K562 (cell line): Measurements from ENCODE around the gene MXD3. TPM values are rescaled to one million over a fixed set of nuclear protein-coding genes. Genes with fewer than 3 reads are reported as not detected.

Source experiments
- AFF1 ChIP-seq, 2 experiments: fragments of 450-650 bp; IDR thresholded peaks; 2 replicates each; pipeline ENCODE4 v1.6.1; 2018; ENCODE audit warnings: mild to moderate bottlenecking in 2 of 2, low read depth in 1 of 2; ENCODE audit not compliant: partially characterized antibody in 2 of 2
- ARHGAP35 ChIP-seq: fragments of 450-650 bp; IDR thresholded peaks from 2 replicates; pipeline ENCODE4 v1.6.1; 2018; ENCODE audit not compliant: partially characterized antibody
- BDP1 ChIP-seq: IDR thresholded peaks from 3 replicates; pipeline ENCODE4 v1.6.1; 2011; ENCODE audit not compliant: insufficient read length, insufficient read depth
- HNRNPK ChIP-seq: fragments of 200-400 bp; formaldehyde crosslinking; IDR thresholded peaks from one replicate; pipeline ENCODE4 v1.6.1; 2018; ENCODE audit warnings: mild to moderate bottlenecking, low read depth, low read length; ENCODE audit not compliant: poor library complexity, severe bottlenecking
- NFXL1 ChIP-seq: fragments of 450-650 bp; formaldehyde crosslinking; IDR thresholded peaks from 2 replicates; pipeline ENCODE4 v1.4.0; 2021; ENCODE audit warnings: mild to moderate bottlenecking
- NR2C2 ChIP-seq, 2 experiments: fragments of 200-800 bp in 1 of 2; sonication (Bioruptor generic) in 1 of 2; sonication (generic) in 1 of 2; formaldehyde crosslinking in 1 of 2; IDR thresholded peaks; 2 replicates each; pipeline versions ENCODE4 v1.6.1 to v1.8.0; 2016 to 2022; ENCODE audit warnings: mild to moderate bottlenecking in 1 of 2, missing compliant biosample characterization in 1 of 2, missing genetic modification characterization in 1 of 2, missing genetic modification reagents in 1 of 2
- SMARCE1 ChIP-seq: fragments of 450-650 bp; IDR thresholded peaks from 2 replicates; pipeline ENCODE4 v1.7.1; 2016; ENCODE audit warnings: mild to moderate bottlenecking
- ZBED1 ChIP-seq: IDR thresholded peaks from 2 replicates; pipeline ENCODE4 v1.6.1; 2014
- polyA plus RNA-seq, 8 experiments: library from polyadenylated mRNA; depleted of rRNA in 4 of 8; stranded (reverse) in 5 of 8; unstranded in 3 of 8; fragments of >200 nt; fragmentation: Nextera tagmentation in 2 of 8; fragmentation: Illumina TruSeq in 1 of 8; extraction: Ambion mirVana in 2 of 8; extraction: Trizol in 1 of 8; gene quantifications; 2 replicates each; pipeline versions ENCODE4 v1.2.1 to v1.2.3, GENCODE V29; 2011 to 2014; ENCODE audit warnings: inconsistent platforms in 1 of 8, missing spikeins in 1 of 8
- total RNA-seq, 7 experiments: library from RNA; depleted of rRNA in 6 of 7; stranded (reverse); fragments of >200 nt in 6 of 7; fragmentation: Illumina TruSeq in 2 of 7; extraction: Trizol in 2 of 7; gene quantifications; 2 replicates each; pipeline versions ENCODE4 v1.2.1 to v1.2.3, GENCODE V29; 2011 to 2021; ENCODE audit warnings: low replicate concordance in 1 of 7
- TF ChIP-seq, protein P1 (sequence below): fragments of 450-650 bp; IDR thresholded peaks from 2 replicates; pipeline ENCODE4 v1.6.1; 2016; ENCODE audit warnings: mild to moderate bottlenecking
- TF ChIP-seq, protein P2 (sequence below), 2 experiments: IDR thresholded peaks; 2 replicates each; pipeline ENCODE4 v1.6.1; 2012; ENCODE audit warnings: improper control_type of control experiment in 2 of 2, low read depth in 2 of 2, low read length in 2 of 2, borderline replicate concordance in 1 of 2
- TF ChIP-seq, protein P3 (sequence below): fragments of 250-450 bp; sonication (Bioruptor Pico); IDR thresholded peaks from 2 replicates; pipeline ENCODE4 v1.4.0; 2020; ENCODE audit warnings: mild to moderate bottlenecking, moderate library complexity

MXD3 gene
- total and polyA plus RNA-seq, 9 of the 15 experiments (the other 6 are each of a cell fraction or from before 2014, with no cell fraction given), result 0.28 to 24.8 (median 4.5) TPM

- peak; percentile 85 to 93 for TF ChIP-seq AFF1 (IDR thresholded peaks at IDR 0.05; ENCODE audit: low read depth in 1 of 2, partially characterized antibody in 2 of 2)
- TF ChIP-seq, protein P1, sequence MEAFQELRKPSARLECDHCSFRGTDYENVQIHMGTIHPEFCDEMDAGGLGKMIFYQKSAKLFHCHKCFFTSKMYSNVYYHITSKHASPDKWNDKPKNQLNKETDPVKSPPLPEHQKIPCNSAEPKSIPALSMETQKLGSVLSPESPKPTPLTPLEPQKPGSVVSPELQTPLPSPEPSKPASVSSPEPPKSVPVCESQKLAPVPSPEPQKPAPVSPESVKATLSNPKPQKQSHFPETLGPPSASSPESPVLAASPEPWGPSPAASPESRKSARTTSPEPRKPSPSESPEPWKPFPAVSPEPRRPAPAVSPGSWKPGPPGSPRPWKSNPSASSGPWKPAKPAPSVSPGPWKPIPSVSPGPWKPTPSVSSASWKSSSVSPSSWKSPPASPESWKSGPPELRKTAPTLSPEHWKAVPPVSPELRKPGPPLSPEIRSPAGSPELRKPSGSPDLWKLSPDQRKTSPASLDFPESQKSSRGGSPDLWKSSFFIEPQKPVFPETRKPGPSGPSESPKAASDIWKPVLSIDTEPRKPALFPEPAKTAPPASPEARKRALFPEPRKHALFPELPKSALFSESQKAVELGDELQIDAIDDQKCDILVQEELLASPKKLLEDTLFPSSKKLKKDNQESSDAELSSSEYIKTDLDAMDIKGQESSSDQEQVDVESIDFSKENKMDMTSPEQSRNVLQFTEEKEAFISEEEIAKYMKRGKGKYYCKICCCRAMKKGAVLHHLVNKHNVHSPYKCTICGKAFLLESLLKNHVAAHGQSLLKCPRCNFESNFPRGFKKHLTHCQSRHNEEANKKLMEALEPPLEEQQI, result no peak
- 0 out of 2 replicates have a peak, but pooled peaks have one; percentile 16 for TF ChIP-seq SMARCE1
- no peak for TF ChIP-seq ZBED1
- no peak for TF ChIP-seq HNRNPK
- no peak for TF ChIP-seq NR2C2 (CRISPR knock-in tag; IDR thresholded peaks at IDR 0.05)
- TF ChIP-seq NR2C2 (tag; IDR thresholded peaks at IDR 0.05), result peak; percentile 84
- TF ChIP-seq, protein P2, sequence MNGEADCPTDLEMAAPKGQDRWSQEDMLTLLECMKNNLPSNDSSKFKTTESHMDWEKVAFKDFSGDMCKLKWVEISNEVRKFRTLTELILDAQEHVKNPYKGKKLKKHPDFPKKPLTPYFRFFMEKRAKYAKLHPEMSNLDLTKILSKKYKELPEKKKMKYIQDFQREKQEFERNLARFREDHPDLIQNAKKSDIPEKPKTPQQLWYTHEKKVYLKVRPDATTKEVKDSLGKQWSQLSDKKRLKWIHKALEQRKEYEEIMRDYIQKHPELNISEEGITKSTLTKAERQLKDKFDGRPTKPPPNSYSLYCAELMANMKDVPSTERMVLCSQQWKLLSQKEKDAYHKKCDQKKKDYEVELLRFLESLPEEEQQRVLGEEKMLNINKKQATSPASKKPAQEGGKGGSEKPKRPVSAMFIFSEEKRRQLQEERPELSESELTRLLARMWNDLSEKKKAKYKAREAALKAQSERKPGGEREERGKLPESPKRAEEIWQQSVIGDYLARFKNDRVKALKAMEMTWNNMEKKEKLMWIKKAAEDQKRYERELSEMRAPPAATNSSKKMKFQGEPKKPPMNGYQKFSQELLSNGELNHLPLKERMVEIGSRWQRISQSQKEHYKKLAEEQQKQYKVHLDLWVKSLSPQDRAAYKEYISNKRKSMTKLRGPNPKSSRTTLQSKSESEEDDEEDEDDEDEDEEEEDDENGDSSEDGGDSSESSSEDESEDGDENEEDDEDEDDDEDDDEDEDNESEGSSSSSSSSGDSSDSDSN (IDR thresholded peaks at IDR 0.05; ENCODE audit: borderline replicate concordance in 1 of 2, low read depth in 2 of 2, low read length in 2 of 2), result peak; percentile 45 to 68; a peak in 2 of 4 replicates
- TF ChIP-seq ARHGAP35, result no peak
- TF ChIP-seq, protein P3, sequence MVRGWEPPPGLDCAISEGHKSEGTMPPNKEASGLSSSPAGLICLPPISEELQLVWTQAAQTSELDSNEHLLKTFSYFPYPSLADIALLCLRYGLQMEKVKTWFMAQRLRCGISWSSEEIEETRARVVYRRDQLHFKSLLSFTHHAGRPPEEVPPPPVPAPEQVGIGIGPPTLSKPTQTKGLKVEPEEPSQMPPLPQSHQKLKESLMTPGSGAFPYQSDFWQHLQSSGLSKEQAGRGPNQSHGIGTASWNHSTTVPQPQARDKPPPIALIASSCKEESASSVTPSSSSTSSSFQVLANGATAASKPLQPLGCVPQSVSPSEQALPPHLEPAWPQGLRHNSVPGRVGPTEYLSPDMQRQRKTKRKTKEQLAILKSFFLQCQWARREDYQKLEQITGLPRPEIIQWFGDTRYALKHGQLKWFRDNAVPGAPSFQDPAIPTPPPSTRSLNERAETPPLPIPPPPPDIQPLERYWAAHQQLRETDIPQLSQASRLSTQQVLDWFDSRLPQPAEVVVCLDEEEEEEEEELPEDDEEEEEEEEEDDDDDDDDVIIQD, result no peak
- no peak for TF ChIP-seq BDP1
- no peak for TF ChIP-seq NFXL1 (CRISPR knock-in tag)
Observed at GRCh38 chr5:177351392-177352329, 40.0 kb upstream of the MXD3 start, which contains the start of gene LMAN2 (continued).
